ENCODE results near the gene PRIM2. TPM values are rescaled to one million over a fixed set of nuclear protein-coding genes. Genes with fewer than 3 reads are reported as not detected.
"Not testable (repeated sequence)": the region's sequence is repeated elsewhere in the genome, so short reads cannot be mapped to it uniquely, and the experiment has no call there.

PRIM2 gene
- total and polyA plus RNA-seq, 2 experiments from 2014 or later: 27.9 to 61.3 TPM

DNA sequence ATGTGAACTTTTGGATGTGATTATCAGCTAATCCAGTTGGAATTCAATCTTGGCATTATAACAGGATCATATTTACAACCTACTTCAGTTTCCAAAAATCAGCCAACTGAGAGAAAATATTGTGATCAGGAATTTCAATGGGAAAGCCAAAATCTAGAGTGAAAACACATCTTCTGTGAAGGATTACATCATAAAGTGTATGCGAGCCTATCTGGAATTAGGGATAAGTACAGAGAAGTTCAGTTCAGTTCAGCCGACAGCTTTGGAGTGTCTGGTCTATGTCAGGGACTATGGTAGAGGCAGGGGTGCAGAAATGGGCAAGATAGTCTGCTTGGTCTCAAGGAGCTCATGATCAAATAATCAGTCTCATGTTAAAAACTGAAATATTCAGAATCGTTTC, 12.3 kb upstream of the PRIM2 start:
- Histone ChIP-seq H3K4me3 (peak overlapping the region; percentile 16; the same call in 1 of the 2 replicates), H2AFZ (peak overlapping the region; percentile 7), H4K20me1 (ENCODE audit: insufficient read depth) (no peaks in the 10 kb centered on the region), H3F3A (ENCODE audit: insufficient read depth) (peaks cover 33% of the 10 kb centered on the region), H3K4me2 (ENCODE audit: unreplicated experiment) (peak overlapping the region; percentile 69), H3K79me2 (ENCODE audit: insufficient read depth) (no peaks in the 10 kb centered on the region), H3K27me3 (replicated peaks; ENCODE audit: insufficient read depth) (no peaks in the 10 kb centered on the region), H3K9ac (peak overlapping the region; percentile 27), H3K36me3 (ENCODE audit: low read depth) (no peaks in the 10 kb centered on the region), H3K9me3 (ENCODE audit: low read depth) (no peaks in the 10 kb centered on the region), H3K4me1 (ENCODE audit: insufficient read depth) (peaks cover 40% of the 10 kb centered on the region), H3K27ac (peak overlapping the region; percentile 61), H3K9me2 (ENCODE audit: insufficient read depth) (no peaks in the 10 kb centered on the region)
- no peak for TF ChIP-seq EZH2phosphoT487 (IDR thresholded peaks at IDR 0.05; ENCODE audit: insufficient read depth, low read depth)
- no peak for TF ChIP-seq EZH2 (IDR thresholded peaks at IDR 0.05; ENCODE audit: insufficient read depth, poor library complexity, severe bottlenecking)
- in situ Hi-C loops (cut with MboI): loop anchor here (25.0 kb wide), 2 partner anchors 393 to 668 kb away; partner anchors contain the start of gene DST
- DNase-seq: peak; percentile 32
- WGBS, 2 experiments (ENCODE audit: low coverage in 1 of 2, low lambda C conversion rate in 2 of 2, missing lambda C conversion rate in 2 of 2): 12% methylated on average over 3 of the region's 3 CpGs

- Histone ChIP-seq H3K4me3 (peak overlapping the region; percentile 16; the same call in 1 of the 2 replicates), H3K27me3 (replicated peaks; ENCODE audit: insufficient read depth) (no peaks in the 10 kb centered on the region), H3K9me3 (ENCODE audit: low read depth) (no peaks in the 10 kb centered on the region), H3F3A (ENCODE audit: insufficient read depth) (peaks cover 33% of the 10 kb centered on the region), H3K4me1 (ENCODE audit: insufficient read depth) (peaks cover 40% of the 10 kb centered on the region), H3K9ac (peak overlapping the region; percentile 27), H3K4me2 (ENCODE audit: unreplicated experiment) (peak overlapping the region; percentile 69), H3K9me2 (ENCODE audit: insufficient read depth) (no peaks in the 10 kb centered on the region), H4K20me1 (ENCODE audit: insufficient read depth) (no peaks in the 10 kb centered on the region), H3K36me3 (ENCODE audit: low read depth) (no peaks in the 10 kb centered on the region), H2AFZ (peak overlapping the region; percentile 7; the same call in 1 of the 2 replicates), H3K79me2 (ENCODE audit: insufficient read depth) (no peaks in the 10 kb centered on the region), H3K27ac (peak overlapping the region; percentile 61)
- in situ Hi-C loops (cut with MboI): loop anchor here (25.0 kb wide), 2 partner anchors 393 to 668 kb away; partner anchors contain the start of gene DST
- 25 to 31% methylated on average over 2 of the region's 2 CpGs for WGBS, 2 experiments (ENCODE audit: low coverage in 1 of 2, low lambda C conversion rate in 2 of 2, missing lambda C conversion rate in 2 of 2)
- no peak for TF ChIP-seq EZH2phosphoT487 (IDR thresholded peaks at IDR 0.05; ENCODE audit: insufficient read depth, low read depth)
- no peak for TF ChIP-seq EZH2 (IDR thresholded peaks at IDR 0.05; ENCODE audit: insufficient read depth, poor library complexity, severe bottlenecking)
- DNase-seq: peak; percentile 86
Observed at GRCh38 chr6:57305761-57306160, 11.7 kb upstream of the PRIM2 start.

DNA sequence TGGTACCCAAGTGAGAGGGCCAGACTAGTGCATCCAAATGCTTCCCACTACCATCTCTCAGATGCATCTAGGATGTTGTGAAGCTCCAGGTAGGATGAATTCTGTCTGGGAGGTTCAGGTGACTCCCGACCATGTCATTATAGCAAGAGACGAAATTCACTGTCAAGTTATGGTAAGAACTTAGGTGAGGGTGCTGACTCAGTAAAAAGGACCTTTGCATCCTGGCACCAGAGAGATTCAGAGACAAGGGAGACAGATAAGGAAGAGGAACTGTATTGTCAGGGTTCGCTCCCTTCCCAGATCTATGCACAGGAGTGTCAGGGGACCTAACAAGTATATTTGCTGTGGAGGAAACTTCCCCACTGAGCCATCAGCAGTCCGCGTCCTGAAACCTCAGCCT, 11.2 kb upstream of the PRIM2 start:
- Histone ChIP-seq H3K9me3 (ENCODE audit: low read depth) (no peaks in the 10 kb centered on the region), H3K79me2 (ENCODE audit: insufficient read depth) (no peaks in the 10 kb centered on the region), H3K9ac (no peak overlapping the region), H3F3A (ENCODE audit: insufficient read depth) (peaks cover 33% of the 10 kb centered on the region), H3K4me3 (no peak overlapping the region), H3K4me1 (ENCODE audit: insufficient read depth) (peaks cover 40% of the 10 kb centered on the region), H2AFZ (no peak overlapping the region), H3K4me2 (ENCODE audit: unreplicated experiment) (peak overlapping the region; percentile 69), H3K27ac (peak overlapping the region; percentile 61), H4K20me1 (ENCODE audit: insufficient read depth) (no peaks in the 10 kb centered on the region), H3K27me3 (replicated peaks; ENCODE audit: insufficient read depth) (no peaks in the 10 kb centered on the region), H3K36me3 (ENCODE audit: low read depth) (no peaks in the 10 kb centered on the region), H3K9me2 (ENCODE audit: insufficient read depth) (no peaks in the 10 kb centered on the region)
- in situ Hi-C loops (cut with MboI): loop anchor here (25.0 kb wide), 2 partner anchors 394 to 669 kb away; partner anchors contain the start of gene DST
- WGBS, 2 experiments (ENCODE audit: low coverage in 1 of 2, low lambda C conversion rate in 2 of 2, missing lambda C conversion rate in 2 of 2): 85 to 92% methylated on average over 5 of the region's 5 CpGs
- TF ChIP-seq EZH2 (IDR thresholded peaks at IDR 0.05; ENCODE audit: insufficient read depth, poor library complexity, severe bottlenecking): no peak
- no peak for TF ChIP-seq EZH2phosphoT487 (IDR thresholded peaks at IDR 0.05; ENCODE audit: insufficient read depth, low read depth)
- DNase-seq: no peak

- H3K9me2 ChIP-seq (ENCODE audit: insufficient read depth): no peaks in the 10 kb centered on the region
- H3K27me3 ChIP-seq (replicated peaks; ENCODE audit: insufficient read depth): no peaks in the 10 kb centered on the region
- no peak overlapping the region for H3K9ac ChIP-seq
- no peaks in the 10 kb centered on the region for H4K20me1 ChIP-seq (ENCODE audit: insufficient read depth)
- H3K27ac ChIP-seq: no peak overlapping the region
- no peaks in the 10 kb centered on the region for H3K79me2 ChIP-seq (ENCODE audit: insufficient read depth)
- H3K9me3 ChIP-seq (ENCODE audit: low read depth): no peaks in the 10 kb centered on the region
- H3K4me2 ChIP-seq (ENCODE audit: unreplicated experiment): no peak overlapping the region
- no peak overlapping the region for H3K4me3 ChIP-seq
- 71 to 72% methylated on average over 1 of the region's 1 CpG for WGBS, 2 experiments (ENCODE audit: low coverage in 1 of 2, low lambda C conversion rate in 2 of 2, missing lambda C conversion rate in 2 of 2)
- peaks cover 42% of the 10 kb centered on the region for H3F3A ChIP-seq (ENCODE audit: insufficient read depth)
- H2AFZ ChIP-seq: no peak overlapping the region
- peaks cover 48% of the 10 kb centered on the region for H3K4me1 ChIP-seq (ENCODE audit: insufficient read depth)
- no peaks in the 10 kb centered on the region for H3K36me3 ChIP-seq (ENCODE audit: low read depth)
- TF ChIP-seq EZH2phosphoT487 (IDR thresholded peaks at IDR 0.05; ENCODE audit: insufficient read depth, low read depth) (no peak), EZH2 (IDR thresholded peaks at IDR 0.05; ENCODE audit: insufficient read depth, poor library complexity, severe bottlenecking) (no peak)
- in situ Hi-C loops (cut with MboI): loop anchor here (25.0 kb wide), 2 partner anchors 396 to 671 kb away; partner anchors contain the start of gene DST
- peak; percentile 37 for DNase-seq
Observed at GRCh38 chr6:57307850-57308249, 9.6 kb upstream of the PRIM2 start.

GRCh38 chr6:57308755-57309154, 8.7 kb upstream of the PRIM2 start:
- not testable (repeated sequence) for H3K36me3 ChIP-seq (ENCODE audit: low read depth); H3K9me3 ChIP-seq (ENCODE audit: low read depth); H3K9ac ChIP-seq; H3K27ac ChIP-seq; H3K27me3 ChIP-seq (replicated peaks; ENCODE audit: insufficient read depth); DNase-seq; H3K9me2 ChIP-seq (ENCODE audit: insufficient read depth); H4K20me1 ChIP-seq (ENCODE audit: insufficient read depth); H3K4me2 ChIP-seq (ENCODE audit: unreplicated experiment); H2AFZ ChIP-seq; H3K4me3 ChIP-seq; H3K79me2 ChIP-seq (ENCODE audit: insufficient read depth)
- WGBS, 2 experiments (ENCODE audit: low coverage in 1 of 2, low lambda C conversion rate in 2 of 2, missing lambda C conversion rate in 2 of 2): 86 to 94% methylated on average over 3 of the region's 3 CpGs
- Histone ChIP-seq H3K4me1 (ENCODE audit: insufficient read depth) (peaks cover 54% of the 10 kb centered on the region), H3F3A (ENCODE audit: insufficient read depth) (peaks cover 47% of the 10 kb centered on the region)
- in situ Hi-C loops (cut with MboI): loop anchor here (25.0 kb wide), 2 partner anchors 396 to 671 kb away; partner anchors contain the start of gene DST

- in situ Hi-C loops (cut with MboI): loop anchor here (25.0 kb wide), 2 partner anchors 398 to 673 kb away; partner anchors contain the start of gene DST
- WGBS, 2 experiments (ENCODE audit: low coverage in 1 of 2, low lambda C conversion rate in 2 of 2, missing lambda C conversion rate in 2 of 2): 87 to 88% methylated on average over 19 to 21 of the region's 21 CpGs
Observed at GRCh38 chr6:57310095-57310816, 7.2 kb upstream of the PRIM2 start.

More at GRCh38 chr6:57310095-57310816, 7.2 kb upstream of the PRIM2 start:
- not testable (repeated sequence) for H4K20me1 ChIP-seq (ENCODE audit: insufficient read depth); H3K9me2 ChIP-seq (ENCODE audit: insufficient read depth); H3K27ac ChIP-seq; H3K27me3 ChIP-seq (replicated peaks; ENCODE audit: insufficient read depth); H3K9me3 ChIP-seq (ENCODE audit: low read depth); H2AFZ ChIP-seq; H3K9ac ChIP-seq; H3K4me3 ChIP-seq; H3K79me2 ChIP-seq (ENCODE audit: insufficient read depth); H3K4me2 ChIP-seq (ENCODE audit: unreplicated experiment); H3K36me3 ChIP-seq (ENCODE audit: low read depth)
- peak; percentile 67 for DNase-seq
- Histone ChIP-seq H3K4me1 (ENCODE audit: insufficient read depth) (peaks cover 51% of the 10 kb centered on the region), H3F3A (ENCODE audit: insufficient read depth) (peaks cover 44% of the 10 kb centered on the region)

All from GM23248 (cell line).